ENCODE measurements around the gene DEPDC7. TPM values are rescaled to one million over a fixed set of nuclear protein-coding genes. Genes with fewer than 3 reads are reported as not detected.
"Not testable (repeated sequence)": the region's sequence is repeated elsewhere in the genome, so short reads cannot be mapped to it uniquely, and the experiment has no call there.

DEPDC7 gene
- total and polyA plus RNA-seq, 2 donors (not counting 1 experiment from before 2014, with no cell fraction given): 0.07 TPM; not detected in 1

DNA sequence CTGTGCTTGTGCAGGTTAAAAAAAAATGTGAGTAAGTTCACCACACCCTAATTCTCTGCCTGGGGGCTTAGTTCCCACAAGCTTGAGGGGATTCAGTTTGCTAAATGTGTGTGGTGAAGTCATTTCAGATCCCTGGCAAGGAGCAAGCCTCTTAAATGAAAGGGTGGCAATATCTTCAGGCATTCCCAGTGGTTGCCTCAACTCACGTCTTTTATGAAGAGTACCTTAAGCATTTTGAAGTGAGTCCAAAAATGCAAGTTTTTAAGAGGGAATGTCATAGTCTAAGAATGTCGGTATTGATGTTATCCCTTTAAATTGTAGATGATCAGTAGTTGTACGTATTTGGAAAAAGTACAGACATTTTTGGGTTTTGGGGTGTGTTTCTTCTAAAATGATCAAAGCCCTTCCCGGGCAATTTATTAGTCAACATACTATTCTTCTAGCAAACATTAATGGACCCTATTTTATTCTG, 28.6 kb downstream of the DEPDC7 start:
- 100% methylated on average over 1 of the region's 4 CpGs for WGBS (ENCODE audit: insufficient coverage)
- no peak overlapping the region for H3K4me3 ChIP-seq (ENCODE audit: control extremely low read depth in 1 of 5, extremely low read depth in 1 of 5, insufficient read depth in 1 of 5, low read depth in 2 of 5, low read length in 4 of 5)
- no peak overlapping the region for H3K9ac ChIP-seq (ENCODE audit: low read length)
- ChIA-PET POLR2A (interaction anchor here (0.8 kb wide), 1 partner anchor 17 kb away, joined by 3 read pairs; no protein-coding TSS in a partner anchor), CTCF (interaction anchor here (0.6 kb wide), 1 partner anchor 15 kb away, joined by 4 read pairs; no protein-coding TSS in a partner anchor)
- DNase-seq (no peak), ATAC-seq (ENCODE audit: low read depth) (no peak)
- H4K20me1 ChIP-seq (ENCODE audit: control insufficient read depth, insufficient read depth, low read length, poor library complexity, severe bottlenecking): no peaks in the 10 kb centered on the region
- Mint-ChIP-seq H3K4me3 (no peak overlapping the region), H3K4me1 (peaks cover 11% of the 10 kb centered on the region), H3K27me3 (no peaks in the 10 kb centered on the region), H3K27ac (no peak overlapping the region), H3K9me3 (ENCODE audit: insufficient read depth) (no peaks in the 10 kb centered on the region)
- intact Hi-C loops (cut with micrococcal nuclease): no loop called here
- H3K27ac ChIP-seq (ENCODE audit: low read length in 2 of 2): no peak overlapping the region
- peaks cover 8 to 12% of the 10 kb centered on the region in 2 donors for H3K4me1 ChIP-seq (ENCODE audit: control insufficient read depth in 2 of 2, insufficient read depth in 2 of 2, low read length in 2 of 2)
- no peaks in the 10 kb centered on the region for H3K9me3 ChIP-seq (ENCODE audit: control extremely low read depth in 1 of 3, control insufficient read depth in 2 of 3, insufficient read depth in 1 of 3, low read length in 2 of 3)
- H3K27me3 ChIP-seq (replicated peaks in 1 of 4; ENCODE audit: control extremely low read depth in 1 of 4, control insufficient read depth in 3 of 4, insufficient read depth in 4 of 4, low read length in 3 of 4): no peaks in the 10 kb centered on the region
- peaks cover 3 to 22% of the 10 kb centered on the region in 2 experiments for H3K36me3 ChIP-seq (replicated peaks in 1 of 2; ENCODE audit: control extremely low read depth in 1 of 2, control insufficient read depth in 1 of 2, extremely low read depth in 1 of 2, insufficient read depth in 2 of 2, low read length in 1 of 2)
- no peak overlapping the region for H3K4me2 ChIP-seq (replicated peaks; ENCODE audit: low read depth, low read length, poor library complexity, severe bottlenecking)
- no peak overlapping the region for H2AFZ ChIP-seq (ENCODE audit: insufficient read depth, low read depth, low read length, poor library complexity, severe bottlenecking)
- peaks cover 4% of the 10 kb centered on the region for H3K79me2 ChIP-seq (ENCODE audit: control insufficient read depth, insufficient read depth, low read length)
- no peak for TF ChIP-seq EZH2 (IDR thresholded peaks at IDR 0.05; ENCODE audit: borderline replicate concordance, insufficient read depth, low read depth, low read length, poor library complexity, severe bottlenecking)
- TF ChIP-seq, protein P1, sequence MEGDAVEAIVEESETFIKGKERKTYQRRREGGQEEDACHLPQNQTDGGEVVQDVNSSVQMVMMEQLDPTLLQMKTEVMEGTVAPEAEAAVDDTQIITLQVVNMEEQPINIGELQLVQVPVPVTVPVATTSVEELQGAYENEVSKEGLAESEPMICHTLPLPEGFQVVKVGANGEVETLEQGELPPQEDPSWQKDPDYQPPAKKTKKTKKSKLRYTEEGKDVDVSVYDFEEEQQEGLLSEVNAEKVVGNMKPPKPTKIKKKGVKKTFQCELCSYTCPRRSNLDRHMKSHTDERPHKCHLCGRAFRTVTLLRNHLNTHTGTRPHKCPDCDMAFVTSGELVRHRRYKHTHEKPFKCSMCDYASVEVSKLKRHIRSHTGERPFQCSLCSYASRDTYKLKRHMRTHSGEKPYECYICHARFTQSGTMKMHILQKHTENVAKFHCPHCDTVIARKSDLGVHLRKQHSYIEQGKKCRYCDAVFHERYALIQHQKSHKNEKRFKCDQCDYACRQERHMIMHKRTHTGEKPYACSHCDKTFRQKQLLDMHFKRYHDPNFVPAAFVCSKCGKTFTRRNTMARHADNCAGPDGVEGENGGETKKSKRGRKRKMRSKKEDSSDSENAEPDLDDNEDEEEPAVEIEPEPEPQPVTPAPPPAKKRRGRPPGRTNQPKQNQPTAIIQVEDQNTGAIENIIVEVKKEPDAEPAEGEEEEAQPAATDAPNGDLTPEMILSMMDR (IDR thresholded peaks at IDR 0.05): no peak

DNA sequence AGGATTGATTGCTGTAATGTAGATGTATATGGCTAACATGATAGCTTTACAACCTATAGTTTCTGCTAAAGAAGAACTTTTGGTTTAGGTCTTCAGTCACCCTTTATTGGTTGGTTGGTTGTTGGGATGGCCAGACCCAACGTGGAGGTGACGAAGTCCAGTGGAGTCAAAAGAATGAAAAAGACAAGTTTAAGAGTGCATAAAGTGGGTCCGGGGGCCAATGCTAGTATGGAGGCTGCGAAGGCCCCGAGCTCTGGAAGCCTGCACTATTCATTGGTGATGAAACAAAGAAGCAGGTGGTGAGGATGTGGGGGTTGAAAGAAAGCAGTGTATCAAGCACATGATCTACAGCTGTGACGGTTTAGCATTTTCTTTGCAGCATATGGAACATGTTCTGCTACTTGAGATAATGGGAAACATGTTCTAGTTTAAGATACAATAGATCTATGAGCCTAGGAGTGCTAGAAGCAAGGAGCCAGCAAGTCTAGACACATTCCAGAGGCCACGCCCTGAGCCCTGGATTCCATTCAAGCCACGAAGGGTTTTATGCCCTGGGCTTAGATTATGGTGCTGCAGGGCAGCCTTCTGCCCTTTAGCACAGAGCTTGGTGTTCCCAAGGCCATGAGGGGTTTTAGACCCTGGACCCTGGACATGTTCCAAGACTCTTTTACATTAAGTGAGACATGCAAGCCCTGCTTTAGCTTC, 30.0 kb downstream of the DEPDC7 start:
- no peak for ATAC-seq (ENCODE audit: low read depth)
- intact Hi-C loops (cut with micrococcal nuclease): no loop called here
- no peak overlapping the region for H3K4me3 ChIP-seq (ENCODE audit: control extremely low read depth in 1 of 5, extremely low read depth in 1 of 5, insufficient read depth in 1 of 5, low read depth in 2 of 5, low read length in 4 of 5)
- CTCF ChIA-PET: interaction anchor here (0.9 kb wide), 1 partner anchor 23 kb away, joined by 3 read pairs; no protein-coding TSS in a partner anchor
- no peaks in the 10 kb centered on the region for H3K27me3 Mint-ChIP-seq
- H4K20me1 ChIP-seq (ENCODE audit: control insufficient read depth, insufficient read depth, low read length, poor library complexity, severe bottlenecking): no peaks in the 10 kb centered on the region
- no peak overlapping the region for H3K4me2 ChIP-seq (replicated peaks; ENCODE audit: low read depth, low read length, poor library complexity, severe bottlenecking)
- 100% methylated on average over 8 of the region's 8 CpGs for WGBS (ENCODE audit: insufficient coverage)
- POLR2A ChIA-PET: no interaction called here
- H3K9ac ChIP-seq (ENCODE audit: low read length): no peak overlapping the region
- peaks cover 2 to 5% of the 10 kb centered on the region in 2 donors for H3K4me1 ChIP-seq (ENCODE audit: control insufficient read depth in 2 of 2, insufficient read depth in 2 of 2, low read length in 2 of 2)
- H3K36me3 ChIP-seq (replicated peaks in 1 of 2; ENCODE audit: control extremely low read depth in 1 of 2, control insufficient read depth in 1 of 2, extremely low read depth in 1 of 2, insufficient read depth in 2 of 2, low read length in 1 of 2): peaks cover 3 to 22% of the 10 kb centered on the region in 2 experiments
- peaks cover 5% of the 10 kb centered on the region for H3K4me1 Mint-ChIP-seq
- H2AFZ ChIP-seq (ENCODE audit: insufficient read depth, low read depth, low read length, poor library complexity, severe bottlenecking): no peak overlapping the region
- H3K27me3 ChIP-seq (replicated peaks in 1 of 4; ENCODE audit: control extremely low read depth in 1 of 4, control insufficient read depth in 3 of 4, insufficient read depth in 4 of 4, low read length in 3 of 4): no peaks in the 10 kb centered on the region
- H3K79me2 ChIP-seq (ENCODE audit: control insufficient read depth, insufficient read depth, low read length): peaks cover 2% of the 10 kb centered on the region
- H3K27ac ChIP-seq (ENCODE audit: low read length in 2 of 2): no peak overlapping the region
- no peak overlapping the region for H3K27ac Mint-ChIP-seq
- TF ChIP-seq, protein P1 (IDR thresholded peaks at IDR 0.05): no peak
- no peak for TF ChIP-seq EZH2 (IDR thresholded peaks at IDR 0.05; ENCODE audit: borderline replicate concordance, insufficient read depth, low read depth, low read length, poor library complexity, severe bottlenecking)
- H3K9me3 Mint-ChIP-seq (ENCODE audit: insufficient read depth): no peaks in the 10 kb centered on the region
- DNase-seq: no peak
- no peaks in the 10 kb centered on the region for H3K9me3 ChIP-seq (ENCODE audit: control extremely low read depth in 1 of 3, control insufficient read depth in 2 of 3, insufficient read depth in 1 of 3, low read length in 2 of 3)
- no peak overlapping the region for H3K4me3 Mint-ChIP-seq

DNA sequence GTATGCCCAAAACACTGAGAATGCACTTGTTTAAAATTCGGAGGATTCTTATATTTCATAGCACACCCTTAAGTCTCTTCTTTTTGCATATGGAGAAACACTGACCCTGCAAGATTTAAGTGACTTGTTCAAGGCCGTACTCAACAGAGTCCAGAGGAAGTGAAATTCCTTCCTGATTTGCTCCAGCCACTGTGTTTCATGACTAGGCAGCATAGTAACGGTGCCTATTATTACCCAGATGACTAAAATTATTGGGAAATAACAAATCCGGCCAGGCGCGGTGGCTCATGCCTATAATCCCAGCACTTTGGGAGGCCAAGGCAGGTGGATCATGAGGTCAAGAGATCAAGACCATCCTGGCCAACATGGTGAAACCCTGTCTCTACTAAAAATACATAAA, 33.0 kb downstream of the DEPDC7 start:
- H3K4me1 Mint-ChIP-seq; DNase-seq; H3K27me3 Mint-ChIP-seq; H3K9ac ChIP-seq (ENCODE audit: low read length); CTCF ChIA-PET; H3K9me3 Mint-ChIP-seq (ENCODE audit: insufficient read depth); H3K27ac Mint-ChIP-seq; ATAC-seq (ENCODE audit: low read depth); H3K79me2 ChIP-seq (ENCODE audit: control insufficient read depth, insufficient read depth, low read length); intact Hi-C loops (cut with micrococcal nuclease); H3K4me1 ChIP-seq (ENCODE audit: control insufficient read depth in 2 of 2, insufficient read depth in 2 of 2, low read length in 2 of 2); H2AFZ ChIP-seq (ENCODE audit: insufficient read depth, low read depth, low read length, poor library complexity, severe bottlenecking); H3K27ac ChIP-seq (ENCODE audit: low read length in 2 of 2); H3K4me2 ChIP-seq (replicated peaks; ENCODE audit: low read depth, low read length, poor library complexity, severe bottlenecking); H4K20me1 ChIP-seq (ENCODE audit: control insufficient read depth, insufficient read depth, low read length, poor library complexity, severe bottlenecking); H3K27me3 ChIP-seq (replicated peaks in 1 of 4; ENCODE audit: control extremely low read depth in 1 of 4, control insufficient read depth in 3 of 4, insufficient read depth in 4 of 4, low read length in 3 of 4); H3K4me3 Mint-ChIP-seq; H3K4me3 ChIP-seq (ENCODE audit: control extremely low read depth in 1 of 5, extremely low read depth in 1 of 5, insufficient read depth in 1 of 5, low read depth in 2 of 5, low read length in 4 of 5); H3K9me3 ChIP-seq (ENCODE audit: control extremely low read depth in 1 of 3, control insufficient read depth in 2 of 3, insufficient read depth in 1 of 3, low read length in 2 of 3); POLR2A ChIA-PET: not testable (repeated sequence)
- WGBS (ENCODE audit: insufficient coverage): 100% methylated on average over 2 of the region's 6 CpGs
- H3K36me3 ChIP-seq (replicated peaks in 1 of 2; ENCODE audit: control extremely low read depth in 1 of 2, control insufficient read depth in 1 of 2, extremely low read depth in 1 of 2, insufficient read depth in 2 of 2, low read length in 1 of 2): peaks cover 3 to 22% of the 10 kb centered on the region in 2 experiments

Measured in B cell (primary cell).